Esophagus muscularis mucosa (tissue), 4 donors: ENCODE data around the gene LSM11. TPM values are rescaled to one million over a fixed set of nuclear protein-coding genes. Genes with fewer than 3 reads are reported as not detected.
A peak's percentile ranks its signal among the peaks of the same experiment; 100 is the strongest.

Experiments
- DNase-seq: peaks from one replicate; pipeline ENCODE4 v3.0.0-alpha.2; 2017; ENCODE audit errors: extremely low spot score
- H3K27ac ChIP-seq, 4 donors: fragments of 200-600 bp; sonication (generic); replicated peaks in 1 of 4; 1 replicate in 3 of 4; 2 replicates in 1 of 4; pipeline ENCODE4 v1.5.1; 2016 to 2019; ENCODE audit warnings: mild to moderate bottlenecking in 1 of 4
- H3K27me3 ChIP-seq, 4 donors: fragments of 200-600 bp; sonication (generic); one replicate each; pipeline versions ENCODE4 v1.5.1 to v1.6.0; 2016 to 2019
- H3K36me3 ChIP-seq, 4 donors: fragments of 200-600 bp; sonication (generic); one replicate each; pipeline ENCODE4 v1.5.1; 2016 to 2019
- H3K4me1 ChIP-seq, 4 donors: fragments of 200-600 bp; sonication (generic); one replicate each; pipeline ENCODE4 v1.5.1; 2016 to 2019
- H3K4me3 ChIP-seq, 4 donors: fragments of 200-600 bp; sonication (generic); 1 replicate in 2 of 4; 2 replicates in 2 of 4; pipeline ENCODE4 v1.5.1; 2016 to 2019; ENCODE audit warnings: mild to moderate bottlenecking in 4 of 4, moderate library complexity in 1 of 4
- H3K9me3 ChIP-seq, 4 donors: fragments of 200-600 bp; sonication (generic); 1 replicate in 3 of 4; 2 replicates in 1 of 4; pipeline ENCODE4 v1.5.1; 2016 to 2019
- EP300 ChIP-seq: sonication (generic); formaldehyde crosslinking; IDR thresholded peaks from one replicate; pipeline ENCODE4 v1.6.1; 2017; ENCODE audit warnings: antibody characterized with exemption
- POLR2A ChIP-seq: fragments of 450-650 bp; IDR thresholded peaks from one replicate; pipeline ENCODE4 v1.6.1; 2017; ENCODE audit warnings: antibody characterized with exemption, moderate library complexity, mild to moderate bottlenecking, low read depth
- POLR2AphosphoS5 ChIP-seq, 2 donors: sonication (generic); formaldehyde crosslinking; IDR thresholded peaks; one replicate each; pipeline ENCODE4 v1.6.1; 2017; ENCODE audit warnings: antibody characterized with exemption in 2 of 2
- WGBS: methylation state at CpG from one replicate; pipeline ENCODE4 v1.1.5; 2018; 5-methylcytosine and 5-hydroxymethylcytosine counted together
- intact Hi-C: fragments of 100-400 bp; cut with DNase I; formaldehyde crosslinking; loops from one replicate; pipeline ENCODE4 v1.15.1; 2023
- total RNA-seq, 4 donors: library from RNA; depleted of rRNA; stranded (reverse); fragments of >200 nt; gene quantifications; one replicate each; pipeline versions ENCODE4 v1.1.0 to v1.2.1, GENCODE V29; 2016
- TF ChIP-seq, protein P1 (sequence below), 3 experiments: fragments of 200-600 bp in 2 of 3; fragments of 450-650 bp in 1 of 3; sonication (generic) in 2 of 3; IDR thresholded peaks; one replicate each; pipeline ENCODE4 v1.5.1; 2017 to 2019; ENCODE audit warnings: antibody characterized with exemption in 3 of 3, mild to moderate bottlenecking in 2 of 3, moderate library complexity in 1 of 3

Gene LSM11
- total RNA-seq, 4 donors from 2014 or later, result 22.4 to 53.7 (median 33.7) TPM

DNA sequence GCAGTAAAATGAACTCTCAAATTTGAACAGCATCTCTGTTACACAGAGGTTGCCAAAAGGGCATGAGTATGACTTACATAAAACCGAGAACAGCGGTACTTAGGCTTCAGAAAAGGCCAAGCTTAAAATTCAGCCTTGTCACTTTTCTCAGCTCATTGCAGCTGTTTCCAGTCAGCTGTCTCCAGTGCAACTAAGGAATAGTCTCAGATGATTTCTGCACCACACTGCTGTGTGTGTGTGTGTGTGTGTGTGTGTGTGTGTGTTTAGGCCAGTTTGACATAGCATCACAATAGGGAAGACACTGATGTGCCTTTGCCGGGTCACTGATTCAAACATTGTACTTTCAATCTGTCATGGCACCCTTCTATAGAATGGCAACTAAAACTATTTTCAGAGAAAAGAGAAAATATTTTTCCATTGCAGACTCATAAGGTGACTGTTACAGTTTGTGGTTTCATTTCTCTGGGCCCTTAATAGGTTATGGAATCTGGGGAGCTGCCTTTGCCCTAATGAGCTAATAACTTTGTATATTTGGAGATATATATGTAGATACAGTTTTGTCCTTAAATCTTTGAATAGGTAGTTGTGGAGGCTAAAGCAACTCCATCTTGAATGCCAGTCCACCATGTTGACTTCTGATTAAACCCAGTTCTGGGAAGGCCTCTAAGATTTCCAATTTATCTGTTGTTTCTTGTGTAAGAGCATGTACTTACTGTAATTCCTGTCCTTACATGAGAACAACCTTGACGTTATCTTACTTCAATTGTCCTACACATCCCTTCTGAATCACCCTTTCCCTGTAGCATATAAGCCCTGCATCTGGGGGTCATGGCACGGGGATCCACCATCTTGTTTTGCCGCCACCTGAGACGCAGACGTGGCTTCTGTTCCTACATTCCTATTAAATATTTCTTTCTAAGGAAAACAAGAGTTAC, 4.5 kb downstream of the LSM11 start:
- H3K27ac ChIP-seq, result peak overlapping the region; percentile 89 to 96 (median 92)
- peaks cover 17 to 20% (median 18%) of the 10 kb centered on the region in 4 donors for H3K36me3 ChIP-seq
- H3K9me3 ChIP-seq, result no peaks in the 10 kb centered on the region
- WGBS, result 78% methylated on average over 8 of the region's 8 CpGs
- intact Hi-C loops, result loop anchor here (10.0 kb wide), 2 partner anchors 183 to 383 kb away; no protein-coding TSS in a partner anchor
- no peak for DNase-seq
- TF ChIP-seq, protein P1, sequence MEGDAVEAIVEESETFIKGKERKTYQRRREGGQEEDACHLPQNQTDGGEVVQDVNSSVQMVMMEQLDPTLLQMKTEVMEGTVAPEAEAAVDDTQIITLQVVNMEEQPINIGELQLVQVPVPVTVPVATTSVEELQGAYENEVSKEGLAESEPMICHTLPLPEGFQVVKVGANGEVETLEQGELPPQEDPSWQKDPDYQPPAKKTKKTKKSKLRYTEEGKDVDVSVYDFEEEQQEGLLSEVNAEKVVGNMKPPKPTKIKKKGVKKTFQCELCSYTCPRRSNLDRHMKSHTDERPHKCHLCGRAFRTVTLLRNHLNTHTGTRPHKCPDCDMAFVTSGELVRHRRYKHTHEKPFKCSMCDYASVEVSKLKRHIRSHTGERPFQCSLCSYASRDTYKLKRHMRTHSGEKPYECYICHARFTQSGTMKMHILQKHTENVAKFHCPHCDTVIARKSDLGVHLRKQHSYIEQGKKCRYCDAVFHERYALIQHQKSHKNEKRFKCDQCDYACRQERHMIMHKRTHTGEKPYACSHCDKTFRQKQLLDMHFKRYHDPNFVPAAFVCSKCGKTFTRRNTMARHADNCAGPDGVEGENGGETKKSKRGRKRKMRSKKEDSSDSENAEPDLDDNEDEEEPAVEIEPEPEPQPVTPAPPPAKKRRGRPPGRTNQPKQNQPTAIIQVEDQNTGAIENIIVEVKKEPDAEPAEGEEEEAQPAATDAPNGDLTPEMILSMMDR (IDR thresholded peaks at IDR 0.05), result no peak
- peak; percentile 38 to 65 for TF ChIP-seq POLR2AphosphoS5 (IDR thresholded peaks at IDR 0.05)
- H3K4me1 ChIP-seq, result peaks cover 10 to 73% (median 72%) of the 10 kb centered on the region in 4 donors
- H3K4me3 ChIP-seq, result peak overlapping the region in 1 of 4 donors; percentile 3
- H3K27me3 ChIP-seq, result no peaks in the 10 kb centered on the region

DNA sequence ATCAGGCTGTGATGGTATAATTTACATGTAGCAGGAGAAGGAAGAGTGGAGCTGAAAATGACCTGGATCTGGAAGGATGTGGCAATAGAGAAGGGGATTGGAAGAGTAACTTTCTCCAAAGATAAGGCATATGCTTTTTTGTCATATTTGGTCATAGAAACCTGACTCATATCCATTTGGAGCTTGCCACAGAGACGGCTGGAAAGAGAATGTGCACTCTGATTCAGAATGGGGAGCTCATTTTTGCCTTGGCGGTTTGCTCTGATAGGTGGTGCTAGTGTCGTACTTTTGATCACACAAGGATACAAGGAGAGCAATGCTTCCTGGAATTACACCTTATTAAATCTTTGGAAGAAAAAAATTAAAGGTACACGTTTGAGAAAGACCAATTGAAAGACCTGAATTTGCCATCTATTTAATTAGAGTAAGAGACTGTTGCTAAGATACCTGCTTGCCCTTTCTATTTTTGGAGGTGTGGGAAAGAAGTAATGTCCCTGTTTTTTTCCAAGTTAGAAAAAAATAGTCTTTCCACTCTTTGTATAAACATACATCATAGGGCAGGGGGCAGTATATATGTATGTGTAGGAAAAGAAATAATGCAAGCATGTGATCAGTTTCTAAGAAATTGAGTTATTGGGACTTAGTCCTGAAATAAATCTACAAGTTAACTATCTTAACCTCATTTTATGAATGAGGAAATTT, 5.4 kb downstream of the LSM11 start:
- intact Hi-C loops, result loop anchor here (10.0 kb wide), 2 partner anchors 184 to 384 kb away; no protein-coding TSS in a partner anchor
- Histone ChIP-seq H3K27me3 (no peaks in the 10 kb centered on the region), H3K27ac (peak overlapping the region; percentile 89 to 96 (median 92)), H3K36me3 (peaks cover 26 to 29% (median 27%) of the 10 kb centered on the region in 4 donors), H3K4me3 (no peak overlapping the region), H3K4me1 (peaks cover 8 to 71% (median 68%) of the 10 kb centered on the region in 4 donors), H3K9me3 (no peaks in the 10 kb centered on the region)
- TF ChIP-seq EP300 (no peak), POLR2AphosphoS5 (IDR thresholded peaks at IDR 0.05) (peak; percentile 12 to 57)
- 51% methylated on average over 4 of the region's 4 CpGs for WGBS
- no peak for DNase-seq

DNA sequence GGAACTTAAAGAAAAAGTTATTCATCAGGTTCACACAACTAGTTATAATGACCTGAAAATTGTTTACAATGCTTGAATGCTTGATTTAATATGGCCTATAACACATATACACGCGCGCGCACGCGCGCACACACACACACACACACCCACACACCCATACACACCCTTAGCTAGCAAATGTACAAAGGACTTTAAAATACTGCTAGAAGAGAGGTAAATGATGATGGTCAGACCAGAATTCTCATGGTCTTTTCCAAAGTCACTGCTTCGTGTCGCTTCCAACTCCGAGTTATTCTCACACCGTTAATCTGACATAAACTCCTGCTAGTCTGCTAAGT, 5.9 kb downstream of the LSM11 start:
- Histone ChIP-seq H3K4me3 (peak overlapping the region in 2 of 4 donors; percentile 17 to 18), H3K27me3 (no peaks in the 10 kb centered on the region), H3K4me1 (peaks cover 6 to 68% (median 68%) of the 10 kb centered on the region in 4 donors), H3K9me3 (no peaks in the 10 kb centered on the region), H3K27ac (peak overlapping the region; percentile 89 to 96 (median 92)), H3K36me3 (peaks cover 29 to 34% (median 31%) of the 10 kb centered on the region in 4 donors)
- 77% methylated on average over 11 of the region's 11 CpGs for WGBS
- intact Hi-C loops, result loop anchor here (10.0 kb wide), 2 partner anchors 185 to 385 kb away; no protein-coding TSS in a partner anchor
- TF ChIP-seq POLR2AphosphoS5 (IDR thresholded peaks at IDR 0.05) (no peak), POLR2A (no peak), EP300 (no peak)
- TF ChIP-seq, protein P1 (IDR thresholded peaks at IDR 0.05), result no peak
- no peak for DNase-seq

DNA sequence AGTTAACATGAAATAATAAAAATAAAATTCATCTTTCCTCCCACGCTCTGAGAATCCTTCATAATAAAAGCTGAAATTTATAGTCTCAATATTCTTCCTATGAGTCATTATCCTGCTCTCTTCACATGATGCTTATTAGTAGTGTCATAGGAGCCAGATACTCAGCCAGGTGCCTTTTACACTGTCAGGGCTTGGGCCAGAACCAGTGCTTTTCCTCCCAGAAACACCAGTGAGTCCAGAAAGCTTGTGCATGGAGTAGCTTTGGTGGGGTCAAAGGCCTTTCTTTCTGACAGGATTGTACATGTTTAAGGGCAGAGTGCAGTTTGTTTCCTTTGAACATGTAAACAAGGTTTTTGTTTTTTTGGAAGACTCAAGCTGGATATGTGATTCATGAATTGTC, 6.8 kb downstream of the LSM11 start:
- Histone ChIP-seq H3K4me1 (peaks cover 0 to 61% (median 59%) of the 10 kb centered on the region in 4 donors), H3K27me3 (no peaks in the 10 kb centered on the region), H3K4me3 (peak overlapping the region in 2 of 4 donors; percentile 17 to 26), H3K9me3 (no peaks in the 10 kb centered on the region), H3K27ac (peak overlapping the region; percentile 89 to 96 (median 92)), H3K36me3 (peaks cover 37 to 43% (median 39%) of the 10 kb centered on the region in 4 donors)
- no peak for DNase-seq
- WGBS, result 41% methylated on average over 1 of the region's 1 CpG
- intact Hi-C loops, result no loop called here
- TF ChIP-seq, protein P1 (IDR thresholded peaks at IDR 0.05), result no peak
- TF ChIP-seq POLR2AphosphoS5 (IDR thresholded peaks at IDR 0.05), result peak; percentile 38 to 43
- no peak for TF ChIP-seq EP300

DNA sequence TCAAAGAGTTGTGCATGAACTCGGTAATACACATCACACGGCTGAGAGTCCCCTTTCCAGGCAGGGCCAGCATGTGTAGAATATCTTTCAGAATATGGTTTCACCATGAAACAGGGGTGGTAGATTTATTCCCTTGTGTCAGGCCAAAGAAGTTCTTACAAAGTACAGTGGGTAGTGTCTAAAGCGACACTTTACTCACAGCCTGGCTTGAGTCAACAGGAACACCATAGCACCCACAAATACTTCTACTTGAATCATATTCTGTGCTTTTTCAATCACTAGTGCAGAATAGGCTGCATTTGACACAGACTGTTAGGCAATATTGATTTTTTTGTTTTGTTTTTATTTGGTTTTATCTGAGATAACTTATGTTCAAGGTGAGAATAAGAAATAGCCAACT, 12.6 kb downstream of the LSM11 start:
- TF ChIP-seq POLR2A (no peak), POLR2AphosphoS5 (IDR thresholded peaks at IDR 0.05) (no peak), EP300 (no peak)
- TF ChIP-seq, protein P1 (IDR thresholded peaks at IDR 0.05), result no peak
- H3K4me3 ChIP-seq, result no peak overlapping the region
- no peaks in the 10 kb centered on the region for H3K9me3 ChIP-seq
- H3K27me3 ChIP-seq, result no peaks in the 10 kb centered on the region
- peaks cover 0 to 5% (median 4%) of the 10 kb centered on the region in 4 donors for H3K4me1 ChIP-seq
- no peak overlapping the region for H3K27ac ChIP-seq
- no peak for DNase-seq
- peaks cover 53 to 100% (median 82%) of the 10 kb centered on the region in 4 donors for H3K36me3 ChIP-seq
- WGBS, result 94% methylated on average over 3 of the region's 3 CpGs
- intact Hi-C loops, result no loop called here
